VCaP (cell line): Measurements from ENCODE around the gene MARCO.

Experiments
- H3K27ac ChIP-seq: fragments of 450-650 bp; 2 replicates; pipeline ENCODE4 v1.5.1; 2017
- CTCF ChIP-seq: fragments of 450-650 bp; conservative IDR thresholded peaks from 2 replicates; pipeline ENCODE4 v1.5.1; 2017; ENCODE audit warnings: mild to moderate bottlenecking, moderate library complexity

MARCO gene

GRCh38 chr2:118975133-118975532 lies 33.1 kb downstream of the MARCO start:
- TF ChIP-seq CTCF: no peak
- H3K27ac ChIP-seq: no peak overlapping the region

- TF ChIP-seq CTCF: no peak
- H3K27ac ChIP-seq: no peak overlapping the region
These were observed 36.1 kb downstream of the MARCO start for GRCh38 chr2:118978064-118978463.

- no peak overlapping the region for H3K27ac ChIP-seq
- no peak for TF ChIP-seq CTCF
These were observed 37.3 kb downstream of the MARCO start for GRCh38 chr2:118979152-118979861.

GRCh38 chr2:118980022-118980421 lies 38.0 kb downstream of the MARCO start:
- TF ChIP-seq CTCF: no peak
- no peak overlapping the region for H3K27ac ChIP-seq

GRCh38 chr2:118980573-118980972 lies 38.6 kb downstream of the MARCO start:
- H3K27ac ChIP-seq: no peak overlapping the region
- TF ChIP-seq CTCF: no peak

- no peak for TF ChIP-seq CTCF
- no peak overlapping the region for H3K27ac ChIP-seq
These were observed 39.6 kb downstream of the MARCO start for GRCh38 chr2:118981632-118982031.

- no peak overlapping the region for H3K27ac ChIP-seq
- no peak for TF ChIP-seq CTCF
These were observed 40.0 kb downstream of the MARCO start for GRCh38 chr2:118982039-118982438.
